Neural cell (in vitro differentiated cells): Measurements from ENCODE around the gene YEATS4. TPM values are rescaled to one million over a fixed set of nuclear protein-coding genes. Genes with fewer than 3 reads are reported as not detected.

ENCODE experiments used
- H2AFZ ChIP-seq: fragments of 200-600, 300-800 bp; sonication (generic), shearing (Covaris generic); 2 replicates; pipeline ENCODE4 v1.6.0; 2014; ENCODE audit warnings: low read depth, mild to moderate bottlenecking, antibody characterized with exemption, low read length, moderate library complexity
- H3F3A ChIP-seq: fragments of 200-600 bp; shearing (Covaris generic); 2 replicates; pipeline ENCODE4 v1.6.1; 2016; ENCODE audit warnings: mild to moderate bottlenecking, moderate library complexity, mixed read lengths, antibody characterized with exemption, low read length; ENCODE audit not compliant: insufficient read depth, poor library complexity, severe bottlenecking
- H3K27ac ChIP-seq: fragments of 200-600, 300-800 bp; sonication (generic), shearing (Covaris generic); 2 replicates; pipeline ENCODE4 v1.5.1; 2014; ENCODE audit warnings: mild to moderate bottlenecking, low read length, moderate library complexity
- H3K27me3 ChIP-seq: fragments of 300-800, 200-600 bp; sonication (generic), shearing (Covaris generic); 2 replicates; pipeline ENCODE4 v1.6.0; 2014; ENCODE audit warnings: mild to moderate bottlenecking, low read depth, low read length, moderate library complexity; ENCODE audit not compliant: insufficient read depth
- H3K36me3 ChIP-seq: fragments of 300-800, 200-600 bp; sonication (generic), shearing (Covaris generic); 2 replicates; pipeline ENCODE4 v1.5.1; 2014; ENCODE audit warnings: mild to moderate bottlenecking, antibody characterized with exemption, low read length, moderate library complexity; ENCODE audit not compliant: insufficient read depth
- H3K4me2 ChIP-seq: fragments of 300-800, 200-600 bp; sonication (generic), shearing (Covaris generic); 2 replicates; pipeline ENCODE4 v1.6.0; 2014; ENCODE audit warnings: mild to moderate bottlenecking, low read length
- H3K4me3 ChIP-seq: fragments of 300-800, 200-600 bp; sonication (generic), shearing (Covaris generic); 2 replicates; pipeline ENCODE4 v1.5.1; 2014; ENCODE audit warnings: mild to moderate bottlenecking, low read length, moderate library complexity
- H3K79me2 ChIP-seq: fragments of 200-600 bp; shearing (Covaris generic); replicated peaks from 2 replicates; pipeline ENCODE4 v1.6.0; 2014; ENCODE audit warnings: mild to moderate bottlenecking, low read length, moderate library complexity; ENCODE audit not compliant: insufficient read depth
- H3K9ac ChIP-seq: fragments of 300-800, 200-600 bp; sonication (generic), shearing (Covaris generic); 2 replicates; pipeline ENCODE4 v1.6.1; 2016; ENCODE audit warnings: mild to moderate bottlenecking, low read length, mixed read lengths
- H3K9me2 ChIP-seq: fragments of 200-600 bp; shearing (Covaris generic); 2 replicates; pipeline ENCODE4 v1.6.1; 2016; ENCODE audit warnings: mild to moderate bottlenecking, low read length, mixed read lengths; ENCODE audit not compliant: insufficient read depth
- H3K9me3 ChIP-seq: fragments of 200-600, 300-800 bp; sonication (generic), shearing (Covaris generic); 2 replicates; pipeline ENCODE4 v1.6.1; 2016; ENCODE audit warnings: mild to moderate bottlenecking, mixed run types, low read length, moderate library complexity, mixed read lengths
- H4K20me1 ChIP-seq: fragments of 200-600 bp; shearing (Covaris generic); 2 replicates; pipeline ENCODE4 v1.6.1; 2016; ENCODE audit warnings: mild to moderate bottlenecking, mixed run types; ENCODE audit not compliant: insufficient read depth
- EP300 ChIP-seq: fragments of 450-650 bp; conservative IDR thresholded peaks from 2 replicates; pipeline ENCODE4 v1.6.1; 2014; ENCODE audit warnings: antibody characterized with exemption, mild to moderate bottlenecking, moderate library complexity; ENCODE audit not compliant: poor library complexity, severe bottlenecking
- EZH2 ChIP-seq: fragments of 200-600, 300-800 bp; shearing (Covaris generic), sonication (generic); IDR thresholded peaks from 2 replicates; pipeline ENCODE4 v1.6.1; 2014; ENCODE audit warnings: antibody characterized with exemption, low read length, borderline replicate concordance, mild to moderate bottlenecking; ENCODE audit not compliant: insufficient read depth, poor library complexity, severe bottlenecking
- MXI1 ChIP-seq: fragments of 450-650 bp; conservative IDR thresholded peaks from 2 replicates; pipeline ENCODE4 v1.6.1; 2014; ENCODE audit warnings: antibody characterized with exemption, mild to moderate bottlenecking; ENCODE audit not compliant: poor library complexity, severe bottlenecking
- POLR2AphosphoS5 ChIP-seq: IDR thresholded peaks from 2 replicates; pipeline ENCODE4 v1.6.1; 2012
- RAD21 ChIP-seq: fragments of 450-650 bp; conservative IDR thresholded peaks from 2 replicates; pipeline ENCODE4 v1.6.1; 2014; ENCODE audit warnings: antibody characterized with exemption, mild to moderate bottlenecking, moderate library complexity
- REST ChIP-seq: IDR thresholded peaks from 2 replicates; pipeline ENCODE4 v1.6.1; 2012; ENCODE audit warnings: borderline replicate concordance
- SMC3 ChIP-seq: fragments of 450-650 bp; conservative IDR thresholded peaks from 2 replicates; pipeline ENCODE4 v1.6.1; 2014; ENCODE audit warnings: antibody characterized with exemption, mild to moderate bottlenecking, moderate library complexity; ENCODE audit not compliant: poor library complexity
- TAF1 ChIP-seq: IDR thresholded peaks from 2 replicates; pipeline ENCODE4 v1.6.1; 2012; ENCODE audit warnings: low read depth
- polyA plus RNA-seq: library from polyadenylated mRNA; depleted of rRNA; stranded (reverse); fragments of >200 nt; gene quantifications from 2 replicates; pipeline ENCODE4 v1.2.3, GENCODE V29; 2014
- TF ChIP-seq, protein P1 (sequence below): fragments of 450-650 bp; IDR thresholded peaks from 2 replicates; pipeline ENCODE4 v1.5.1; 2014; ENCODE audit warnings: antibody characterized with exemption, mild to moderate bottlenecking, moderate library complexity; ENCODE audit not compliant: poor library complexity, severe bottlenecking

YEATS4 gene
- polyA plus RNA-seq, 1 donor from 2014 or later: 227 TPM

DNA sequence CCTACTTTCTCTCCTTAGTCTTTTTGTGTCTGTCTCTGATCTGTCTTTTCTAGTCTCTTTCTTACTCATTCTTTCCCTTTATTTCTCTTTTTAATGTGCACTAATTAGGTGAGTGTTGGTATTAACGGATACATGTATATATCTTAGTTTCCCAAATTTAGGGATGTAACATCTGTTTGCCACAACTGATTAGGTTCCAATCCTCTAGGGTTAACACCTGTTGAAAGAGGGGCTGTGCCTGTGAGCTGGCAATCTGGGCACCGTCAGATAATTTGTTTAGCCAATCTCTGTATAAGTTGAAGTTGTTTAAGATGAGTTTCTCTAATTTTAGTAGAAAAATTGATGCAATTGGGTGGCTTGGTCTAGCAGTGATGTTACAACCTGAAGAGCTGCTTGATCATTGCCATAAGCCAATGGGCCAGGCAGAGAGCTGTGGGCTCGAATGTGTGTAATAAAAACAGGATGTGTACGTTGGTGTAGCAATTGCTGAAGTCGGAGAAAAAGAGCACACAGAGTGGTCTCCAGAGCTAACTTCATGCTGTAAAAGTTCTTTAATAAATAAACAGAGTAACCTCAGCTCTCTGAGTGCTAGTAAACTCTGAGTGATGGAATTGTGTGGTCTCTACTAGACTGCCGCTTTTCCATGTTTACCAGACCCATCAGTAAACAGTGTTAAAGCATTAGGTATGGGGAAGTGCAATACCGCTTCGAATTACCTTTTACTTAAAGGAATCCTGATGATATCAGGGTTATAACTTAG is 29.7 kb upstream of the YEATS4 start:
- Histone ChIP-seq H3K79me2 (no peaks in the 10 kb centered on the region), H3K9me3 (no peaks in the 10 kb centered on the region), H4K20me1 (no peaks in the 10 kb centered on the region), H3K9ac (no peak overlapping the region), H3K4me2 (no peak overlapping the region), H3F3A (no peaks in the 10 kb centered on the region), H3K9me2 (no peaks in the 10 kb centered on the region), H2AFZ (no peak overlapping the region), H3K27ac (no peak overlapping the region), H3K36me3 (no peaks in the 10 kb centered on the region), H3K27me3 (no peaks in the 10 kb centered on the region), H3K4me3 (no peak overlapping the region)
- TF ChIP-seq REST (no peak), MXI1 (no peak), POLR2AphosphoS5 (no peak), EP300 (no peak), RAD21 (no peak), EZH2 (no peak), SMC3 (no peak), TAF1 (no peak)
- TF ChIP-seq, protein P1, sequence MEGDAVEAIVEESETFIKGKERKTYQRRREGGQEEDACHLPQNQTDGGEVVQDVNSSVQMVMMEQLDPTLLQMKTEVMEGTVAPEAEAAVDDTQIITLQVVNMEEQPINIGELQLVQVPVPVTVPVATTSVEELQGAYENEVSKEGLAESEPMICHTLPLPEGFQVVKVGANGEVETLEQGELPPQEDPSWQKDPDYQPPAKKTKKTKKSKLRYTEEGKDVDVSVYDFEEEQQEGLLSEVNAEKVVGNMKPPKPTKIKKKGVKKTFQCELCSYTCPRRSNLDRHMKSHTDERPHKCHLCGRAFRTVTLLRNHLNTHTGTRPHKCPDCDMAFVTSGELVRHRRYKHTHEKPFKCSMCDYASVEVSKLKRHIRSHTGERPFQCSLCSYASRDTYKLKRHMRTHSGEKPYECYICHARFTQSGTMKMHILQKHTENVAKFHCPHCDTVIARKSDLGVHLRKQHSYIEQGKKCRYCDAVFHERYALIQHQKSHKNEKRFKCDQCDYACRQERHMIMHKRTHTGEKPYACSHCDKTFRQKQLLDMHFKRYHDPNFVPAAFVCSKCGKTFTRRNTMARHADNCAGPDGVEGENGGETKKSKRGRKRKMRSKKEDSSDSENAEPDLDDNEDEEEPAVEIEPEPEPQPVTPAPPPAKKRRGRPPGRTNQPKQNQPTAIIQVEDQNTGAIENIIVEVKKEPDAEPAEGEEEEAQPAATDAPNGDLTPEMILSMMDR: no peak

GRCh38 chr12:69330475-69331473 is 28.8 kb upstream of the YEATS4 start:
- no peak overlapping the region for H2AFZ ChIP-seq
- no peaks in the 10 kb centered on the region for H3K27me3 ChIP-seq
- H3K4me3 ChIP-seq: peak overlapping the region; percentile 54
- H3K9me3 ChIP-seq: no peaks in the 10 kb centered on the region
- no peak for TF ChIP-seq TAF1
- H4K20me1 ChIP-seq: no peaks in the 10 kb centered on the region
- H3K9ac ChIP-seq: peak overlapping the region; percentile 22
- H3F3A ChIP-seq: no peaks in the 10 kb centered on the region
- H3K27ac ChIP-seq: no peak overlapping the region
- H3K4me2 ChIP-seq: no peak overlapping the region
- H3K9me2 ChIP-seq: no peaks in the 10 kb centered on the region
- H3K36me3 ChIP-seq: no peaks in the 10 kb centered on the region
- no peaks in the 10 kb centered on the region for H3K79me2 ChIP-seq
